Peyer's patch (tissue), 4 donors: ENCODE results near the gene MBNL2. TPM values are rescaled to one million over a fixed set of nuclear protein-coding genes. Genes with fewer than 3 reads are reported as not detected.

Experiments used
- DNase-seq, 3 donors: peaks; one replicate each; pipeline ENCODE4 v3.0.0-alpha.2; 2017 to 2019
- H3K27ac ChIP-seq, 4 donors: fragments of 200-600 bp; sonication (generic); one replicate each; pipeline ENCODE4 v1.5.1; 2016 to 2019
- H3K27me3 ChIP-seq, 2 donors: fragments of 200-600 bp; sonication (generic); one replicate each; pipeline ENCODE4 v1.5.1; 2019
- H3K36me3 ChIP-seq, 3 donors: fragments of 200-600 bp; sonication (generic); one replicate each; pipeline ENCODE4 v1.5.1; 2016 to 2019
- H3K4me1 ChIP-seq, 4 donors: fragments of 200-600 bp; sonication (generic); one replicate each; pipeline ENCODE4 v1.5.1; 2016 to 2019
- H3K4me3 ChIP-seq, 4 donors: fragments of 200-600 bp; sonication (generic); 1 replicate in 3 of 4; 2 replicates in 1 of 4; pipeline ENCODE4 v1.5.1; 2016 to 2019; ENCODE audit warnings: mild to moderate bottlenecking in 1 of 4
- H3K9me3 ChIP-seq, 4 donors: fragments of 200-600 bp; sonication (generic); one replicate each; pipeline ENCODE4 v1.5.1; 2016 to 2019; ENCODE audit warnings: mild to moderate bottlenecking in 1 of 4
- POLR2A ChIP-seq, 2 donors: fragments of 450-650 bp; IDR thresholded peaks; one replicate each; pipeline ENCODE4 v1.5.1; 2017; ENCODE audit warnings: antibody characterized with exemption in 2 of 2, mild to moderate bottlenecking in 2 of 2, moderate library complexity in 2 of 2
- total RNA-seq, 4 donors: library from RNA; depleted of rRNA; stranded (reverse); fragments of >200 nt; gene quantifications; one replicate each; pipeline ENCODE4 v1.1.0, GENCODE V29; 2016
- TF ChIP-seq, protein P1 (sequence below), 6 experiments: fragments of 450-650 bp in 4 of 6; fragments of 200-600 bp in 2 of 6; sonication (generic) in 1 of 6; IDR thresholded peaks; one replicate each; pipeline ENCODE4 v1.5.1; 2017 to 2019; ENCODE audit warnings: antibody characterized with exemption in 6 of 6, mild to moderate bottlenecking in 3 of 6, moderate library complexity in 1 of 6

The MBNL2 gene
- total RNA-seq, 4 donors from 2014 or later, result 27.0 to 44.6 (median 36.3) TPM

DNA sequence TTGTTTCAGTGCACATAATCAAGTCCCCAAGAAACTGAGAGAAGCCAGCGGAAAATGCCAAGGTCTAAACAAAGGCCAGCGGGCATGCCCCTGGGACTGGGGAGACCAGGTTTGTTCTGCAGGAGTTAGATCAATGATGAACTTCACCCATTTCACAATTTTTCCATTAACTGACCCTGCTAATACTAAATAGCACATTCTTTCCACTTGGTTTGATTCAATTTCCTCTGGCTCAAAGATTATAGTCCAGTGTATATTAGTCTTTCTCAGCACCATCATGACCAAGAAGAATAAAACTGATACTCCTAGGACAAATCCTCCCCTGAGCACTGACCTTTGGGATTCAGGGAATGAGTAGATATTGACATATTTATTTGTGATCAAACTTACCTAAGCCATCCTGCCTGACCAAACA, 66.4 kb downstream of the MBNL2 start:
- DNase-seq, result no peak
- Histone ChIP-seq H3K4me3 (no peak overlapping the region), H3K4me1 (no peaks in the 10 kb centered on the region), H3K9me3 (no peaks in the 10 kb centered on the region), H3K27ac (no peak overlapping the region), H3K27me3 (no peaks in the 10 kb centered on the region), H3K36me3 (no peaks in the 10 kb centered on the region)
- TF ChIP-seq, protein P1, sequence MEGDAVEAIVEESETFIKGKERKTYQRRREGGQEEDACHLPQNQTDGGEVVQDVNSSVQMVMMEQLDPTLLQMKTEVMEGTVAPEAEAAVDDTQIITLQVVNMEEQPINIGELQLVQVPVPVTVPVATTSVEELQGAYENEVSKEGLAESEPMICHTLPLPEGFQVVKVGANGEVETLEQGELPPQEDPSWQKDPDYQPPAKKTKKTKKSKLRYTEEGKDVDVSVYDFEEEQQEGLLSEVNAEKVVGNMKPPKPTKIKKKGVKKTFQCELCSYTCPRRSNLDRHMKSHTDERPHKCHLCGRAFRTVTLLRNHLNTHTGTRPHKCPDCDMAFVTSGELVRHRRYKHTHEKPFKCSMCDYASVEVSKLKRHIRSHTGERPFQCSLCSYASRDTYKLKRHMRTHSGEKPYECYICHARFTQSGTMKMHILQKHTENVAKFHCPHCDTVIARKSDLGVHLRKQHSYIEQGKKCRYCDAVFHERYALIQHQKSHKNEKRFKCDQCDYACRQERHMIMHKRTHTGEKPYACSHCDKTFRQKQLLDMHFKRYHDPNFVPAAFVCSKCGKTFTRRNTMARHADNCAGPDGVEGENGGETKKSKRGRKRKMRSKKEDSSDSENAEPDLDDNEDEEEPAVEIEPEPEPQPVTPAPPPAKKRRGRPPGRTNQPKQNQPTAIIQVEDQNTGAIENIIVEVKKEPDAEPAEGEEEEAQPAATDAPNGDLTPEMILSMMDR (IDR thresholded peaks at IDR 0.05), result no peak
- no peak for TF ChIP-seq POLR2A (IDR thresholded peaks at IDR 0.05)

DNA sequence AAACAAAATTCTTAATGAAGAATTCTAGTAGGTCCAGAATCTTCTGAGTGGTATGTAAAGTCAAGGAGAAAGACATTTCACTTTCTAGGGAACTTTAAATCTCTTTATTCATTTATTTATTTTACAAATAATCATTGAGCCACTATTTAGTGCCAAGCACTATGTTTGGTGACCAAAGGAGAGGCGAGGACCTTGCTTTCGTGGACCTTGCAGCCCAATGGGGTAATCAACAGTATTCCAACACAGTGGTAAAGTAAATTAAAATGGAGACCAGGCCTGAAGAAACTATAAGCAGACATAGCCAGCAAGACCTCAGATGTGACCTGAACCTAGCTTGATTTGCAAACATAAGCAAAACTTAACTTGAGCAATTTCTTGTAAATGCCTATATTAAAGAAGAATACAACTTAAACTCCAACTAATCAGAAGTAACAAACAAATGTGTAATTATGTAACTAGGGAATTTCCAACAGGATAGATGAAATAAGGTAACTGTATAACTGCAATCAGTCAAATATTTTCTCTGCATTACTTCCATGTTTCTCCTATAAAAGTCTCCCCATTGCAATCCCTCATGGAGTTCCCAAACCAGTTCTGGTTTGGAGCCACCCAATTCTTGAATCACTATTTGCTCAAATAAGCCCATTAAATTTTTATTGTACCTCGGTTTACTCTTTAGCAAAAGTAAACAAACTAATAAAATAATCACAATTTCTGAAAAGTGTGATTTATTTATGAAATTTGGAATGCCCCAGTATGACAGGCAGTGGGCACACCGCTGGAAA, 67.6 kb downstream of the MBNL2 start:
- DNase-seq, result no peak
- peaks cover 0 to 5% (median 0%) of the 10 kb centered on the region in 4 donors for H3K4me1 ChIP-seq
- H3K27ac ChIP-seq, result no peak overlapping the region
- no peaks in the 10 kb centered on the region for H3K36me3 ChIP-seq
- H3K9me3 ChIP-seq, result no peaks in the 10 kb centered on the region
- TF ChIP-seq, protein P1 (IDR thresholded peaks at IDR 0.05), result no peak
- no peak for TF ChIP-seq POLR2A (IDR thresholded peaks at IDR 0.05)
- H3K27me3 ChIP-seq, result no peaks in the 10 kb centered on the region
- H3K4me3 ChIP-seq, result no peak overlapping the region

DNA sequence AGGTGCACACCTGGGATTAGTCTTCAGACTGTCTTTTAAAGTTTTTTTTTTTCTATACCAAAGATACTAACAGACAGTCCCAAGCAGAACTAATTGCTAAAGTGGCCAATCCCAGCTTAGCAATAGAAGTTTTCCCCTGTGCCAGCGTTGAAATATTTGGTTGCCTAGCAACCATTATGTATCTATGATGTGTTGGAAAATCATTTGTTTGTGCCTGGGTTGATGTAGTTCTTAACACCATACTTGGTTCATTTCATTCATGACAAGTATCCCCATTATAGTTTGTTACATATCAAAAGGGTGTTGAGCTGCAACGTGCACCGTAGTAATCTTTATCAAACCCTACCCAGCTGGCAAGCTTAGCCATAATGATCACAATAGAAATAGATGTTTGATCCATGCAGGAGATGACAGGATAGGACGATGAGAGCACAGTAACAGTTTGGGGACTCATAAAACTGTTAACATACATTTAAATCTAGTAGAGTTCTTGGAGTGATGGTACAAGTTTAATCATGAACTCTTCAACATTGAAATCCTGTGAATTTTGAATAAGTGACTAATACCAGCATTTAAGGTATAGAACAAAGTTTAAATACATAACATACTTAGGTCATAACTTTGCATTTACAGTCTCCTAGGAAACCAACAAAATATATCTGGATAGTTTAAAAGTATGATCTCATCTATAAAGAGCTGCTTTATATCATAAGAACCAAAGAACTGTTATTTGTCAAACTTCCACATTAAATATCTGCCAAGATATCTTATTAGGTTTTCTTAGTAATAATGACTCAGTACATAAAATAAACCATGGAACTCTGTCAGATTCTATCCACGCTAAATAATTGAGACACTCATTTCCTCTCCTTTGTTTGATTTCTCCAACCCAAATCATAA, 73.4 kb downstream of the MBNL2 start:
- no peaks in the 10 kb centered on the region for H3K36me3 ChIP-seq
- H3K4me1 ChIP-seq, result peaks cover 0 to 33% (median 7%) of the 10 kb centered on the region in 4 donors
- no peak for DNase-seq
- no peaks in the 10 kb centered on the region for H3K9me3 ChIP-seq
- peak overlapping the region in 1 of 4 donors; percentile 50 for H3K27ac ChIP-seq
- H3K4me3 ChIP-seq, result no peak overlapping the region
- no peak for TF ChIP-seq POLR2A (IDR thresholded peaks at IDR 0.05)
- TF ChIP-seq, protein P1 (IDR thresholded peaks at IDR 0.05), result no peak
- no peaks in the 10 kb centered on the region for H3K27me3 ChIP-seq

DNA sequence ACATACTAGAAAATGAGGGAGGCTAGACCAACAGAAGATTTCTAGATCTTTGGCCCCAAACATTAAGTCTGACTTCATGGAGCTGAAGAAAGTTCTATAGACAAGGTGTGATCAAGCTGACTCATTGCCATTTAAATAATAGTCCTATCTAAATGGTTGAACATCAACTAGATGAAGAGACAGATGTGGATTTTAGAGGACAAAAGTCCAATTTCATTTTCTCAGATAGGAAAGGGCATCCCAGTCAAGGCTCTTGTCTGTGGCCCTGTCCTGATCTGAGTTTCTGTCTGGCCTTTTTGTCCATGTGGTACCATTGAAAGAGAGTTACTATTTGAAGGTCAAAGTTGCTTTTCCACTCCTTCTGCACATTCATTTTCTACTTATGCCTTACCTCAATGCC, 74.6 kb downstream of the MBNL2 start:
- Histone ChIP-seq H3K4me1 (peaks cover 0 to 33% (median 7%) of the 10 kb centered on the region in 4 donors), H3K4me3 (no peak overlapping the region), H3K36me3 (no peaks in the 10 kb centered on the region), H3K27ac (peak overlapping the region in 1 of 4 donors; percentile 0), H3K9me3 (no peaks in the 10 kb centered on the region), H3K27me3 (no peaks in the 10 kb centered on the region)
- no peak for DNase-seq
- TF ChIP-seq POLR2A (IDR thresholded peaks at IDR 0.05), result no peak
- TF ChIP-seq, protein P1 (IDR thresholded peaks at IDR 0.05), result no peak

DNA sequence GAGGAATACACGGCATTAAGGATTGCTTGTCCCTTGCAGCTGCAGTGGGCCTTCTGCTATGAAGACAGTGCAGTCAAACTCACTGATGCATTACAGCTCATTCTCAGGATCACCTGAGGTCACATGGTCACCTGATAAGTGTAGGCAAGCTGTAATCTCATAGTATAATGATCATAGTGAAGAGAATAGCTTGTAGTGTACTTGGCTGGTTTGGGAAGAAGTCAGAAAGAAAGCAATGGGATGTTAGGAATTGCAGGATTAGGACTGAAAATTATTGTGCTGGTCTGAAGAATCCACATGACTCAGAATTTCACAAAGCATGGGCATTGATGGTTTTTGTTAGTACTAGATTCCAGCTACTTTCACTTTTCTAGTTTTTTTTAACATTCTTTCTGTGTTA, 76.7 kb downstream of the MBNL2 start:
- Histone ChIP-seq H3K27ac (no peak overlapping the region), H3K36me3 (no peaks in the 10 kb centered on the region), H3K4me3 (no peak overlapping the region), H3K9me3 (no peaks in the 10 kb centered on the region), H3K27me3 (no peaks in the 10 kb centered on the region), H3K4me1 (peaks cover 0 to 33% (median 7%) of the 10 kb centered on the region in 4 donors)
- DNase-seq, result no peak
- TF ChIP-seq POLR2A (IDR thresholded peaks at IDR 0.05), result no peak
- TF ChIP-seq, protein P1 (IDR thresholded peaks at IDR 0.05), result no peak
